Measurements from ENCODE around the gene DISP1.
"Not testable (repeated sequence)": the region's sequence is repeated elsewhere in the genome, so short reads cannot be mapped to it uniquely, and the experiment has no call there.

DISP1 gene

DNA sequence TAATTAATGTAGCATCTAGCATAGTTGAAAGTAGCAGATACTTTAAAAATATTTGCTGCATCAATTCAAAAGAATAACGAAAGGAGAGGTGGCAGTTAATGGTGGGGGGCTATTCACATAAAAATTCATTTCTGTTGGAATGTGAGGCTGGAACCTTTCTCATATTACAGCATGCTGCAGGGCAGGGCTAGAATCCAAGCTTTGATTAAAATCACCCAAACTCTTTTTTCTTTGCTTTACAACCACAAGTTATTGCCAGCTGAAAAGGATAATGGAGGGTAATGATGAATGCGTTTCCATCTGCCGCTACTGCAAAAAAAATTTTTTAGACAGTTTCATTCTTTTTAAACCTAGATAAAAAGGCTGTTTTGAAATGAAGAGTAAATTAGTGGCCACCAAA is 9.8 kb downstream of the DISP1 start:
- WGBS, 2 experiments (ENCODE audit: insufficient coverage in 2 of 2): 50% methylated on average over 1 of the region's 3 CpGs; no CpG with 5 or more reads in 1 of the 2 experiments
- H3K9me3 ChIP-seq (ENCODE audit: control insufficient read depth, low read length): no peaks in the 10 kb centered on the region
- H3K4me1 ChIP-seq (ENCODE audit: control insufficient read depth, insufficient read depth, low read length, poor library complexity, severe bottlenecking): peaks cover 7% of the 10 kb centered on the region

DNA sequence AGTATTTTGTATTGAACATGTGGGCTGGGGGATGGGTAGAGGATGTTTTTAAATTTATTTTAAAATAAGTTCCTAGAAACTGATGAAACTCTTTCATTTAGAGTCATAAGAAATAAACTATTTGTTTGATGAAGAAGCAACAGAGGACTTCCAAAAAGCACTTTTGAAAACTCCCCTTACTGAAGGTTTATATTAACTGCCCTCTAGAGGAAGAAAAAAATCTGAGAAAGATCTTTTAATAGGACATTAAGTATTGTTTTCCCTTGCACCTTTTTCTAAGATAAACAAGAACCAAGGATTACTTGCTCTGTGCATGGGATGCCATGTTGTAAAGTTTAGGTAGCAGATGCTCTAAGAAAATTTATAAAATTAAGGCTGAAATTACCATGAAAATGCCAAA is 14.1 kb downstream of the DISP1 start:
- Histone ChIP-seq H3K9me3 (ENCODE audit: control insufficient read depth, low read length) (no peaks in the 10 kb centered on the region), H3K27ac (ENCODE audit: low read depth, low read length, severe bottlenecking) (no peak overlapping the region), H3K36me3 (ENCODE audit: control insufficient read depth, insufficient read depth, low read length) (no peaks in the 10 kb centered on the region), H3K4me1 (ENCODE audit: control insufficient read depth, insufficient read depth, low read length, poor library complexity, severe bottlenecking) (peaks cover 7% of the 10 kb centered on the region), H3K4me3 (ENCODE audit: extremely low read depth, insufficient read depth, low read length, poor library complexity, severe bottlenecking) (no peak overlapping the region)

More for the DNA sequence above, 9.8 kb downstream of the DISP1 start:
- Histone ChIP-seq H3K36me3 (ENCODE audit: control insufficient read depth, insufficient read depth, low read length) (no peaks in the 10 kb centered on the region), H3K4me3 (ENCODE audit: extremely low read depth, insufficient read depth, low read length, poor library complexity, severe bottlenecking) (no peak overlapping the region), H3K27ac (ENCODE audit: low read depth, low read length, severe bottlenecking) (no peak overlapping the region)

DNA sequence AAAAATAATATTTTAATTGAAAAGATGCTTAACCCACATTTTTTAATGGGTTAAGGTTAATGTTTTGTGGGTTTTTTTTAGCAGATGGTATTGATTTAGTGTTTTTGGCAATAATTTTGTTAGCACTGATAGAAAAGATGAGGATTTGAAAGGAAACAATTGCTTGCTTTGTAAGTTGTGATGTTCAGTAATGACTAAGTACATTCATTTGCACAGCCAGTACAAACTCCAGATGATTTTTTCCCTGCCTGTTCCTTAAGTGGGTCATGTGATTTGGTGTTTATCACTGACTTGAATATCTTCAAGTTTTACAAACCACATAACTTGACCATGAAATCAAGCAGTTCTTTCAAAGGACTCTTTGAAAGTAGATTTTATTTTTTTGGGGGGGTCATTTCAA is 15.0 kb downstream of the DISP1 start:
- peaks cover 3% of the 10 kb centered on the region for H3K4me1 ChIP-seq (ENCODE audit: control insufficient read depth, insufficient read depth, low read length, poor library complexity, severe bottlenecking)
- no peak overlapping the region for H3K27ac ChIP-seq (ENCODE audit: low read depth, low read length, severe bottlenecking)
- no peak overlapping the region for H3K4me3 ChIP-seq (ENCODE audit: extremely low read depth, insufficient read depth, low read length, poor library complexity, severe bottlenecking)
- H3K36me3 ChIP-seq (ENCODE audit: control insufficient read depth, insufficient read depth, low read length): no peaks in the 10 kb centered on the region
- H3K9me3 ChIP-seq (ENCODE audit: control insufficient read depth, low read length): no peaks in the 10 kb centered on the region

DNA sequence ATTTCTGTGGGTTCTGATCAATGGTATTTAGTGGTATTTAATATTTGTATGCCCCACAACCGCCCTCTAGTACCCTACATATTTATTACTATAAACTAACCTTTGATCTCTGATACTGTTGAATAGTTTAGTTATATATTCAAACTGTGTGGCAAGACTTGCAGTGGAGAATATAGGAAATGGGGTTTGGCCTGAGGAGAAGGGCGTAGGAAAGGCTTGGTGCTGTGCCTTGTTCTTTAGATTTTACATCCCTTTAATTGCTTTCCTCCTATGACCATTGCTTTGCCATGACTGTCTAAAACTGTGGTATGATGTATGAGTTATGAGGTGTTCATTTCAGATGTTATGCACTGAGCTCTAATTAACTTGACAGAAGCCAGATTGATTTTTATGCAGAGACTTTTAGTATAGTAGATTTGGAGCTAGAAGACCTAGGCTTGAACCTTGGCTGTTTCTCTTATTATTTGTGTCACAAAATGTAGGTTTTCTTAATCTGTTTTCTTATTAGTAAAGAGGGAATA is 18.6 kb downstream of the DISP1 start:
- no peaks in the 10 kb centered on the region for H3K4me1 ChIP-seq (ENCODE audit: control insufficient read depth, insufficient read depth, low read length, poor library complexity, severe bottlenecking)
- H3K27ac ChIP-seq (ENCODE audit: low read depth, low read length, severe bottlenecking): no peak overlapping the region
- H3K36me3 ChIP-seq (ENCODE audit: control insufficient read depth, insufficient read depth, low read length): no peaks in the 10 kb centered on the region
- no CpG with 5 or more reads among the region's 2 CpGs for WGBS, 2 experiments (ENCODE audit: insufficient coverage in 2 of 2)
- no peak overlapping the region for H3K4me3 ChIP-seq (ENCODE audit: extremely low read depth, insufficient read depth, low read length, poor library complexity, severe bottlenecking)
- H3K9me3 ChIP-seq (ENCODE audit: control insufficient read depth, low read length): no peaks in the 10 kb centered on the region

DNA sequence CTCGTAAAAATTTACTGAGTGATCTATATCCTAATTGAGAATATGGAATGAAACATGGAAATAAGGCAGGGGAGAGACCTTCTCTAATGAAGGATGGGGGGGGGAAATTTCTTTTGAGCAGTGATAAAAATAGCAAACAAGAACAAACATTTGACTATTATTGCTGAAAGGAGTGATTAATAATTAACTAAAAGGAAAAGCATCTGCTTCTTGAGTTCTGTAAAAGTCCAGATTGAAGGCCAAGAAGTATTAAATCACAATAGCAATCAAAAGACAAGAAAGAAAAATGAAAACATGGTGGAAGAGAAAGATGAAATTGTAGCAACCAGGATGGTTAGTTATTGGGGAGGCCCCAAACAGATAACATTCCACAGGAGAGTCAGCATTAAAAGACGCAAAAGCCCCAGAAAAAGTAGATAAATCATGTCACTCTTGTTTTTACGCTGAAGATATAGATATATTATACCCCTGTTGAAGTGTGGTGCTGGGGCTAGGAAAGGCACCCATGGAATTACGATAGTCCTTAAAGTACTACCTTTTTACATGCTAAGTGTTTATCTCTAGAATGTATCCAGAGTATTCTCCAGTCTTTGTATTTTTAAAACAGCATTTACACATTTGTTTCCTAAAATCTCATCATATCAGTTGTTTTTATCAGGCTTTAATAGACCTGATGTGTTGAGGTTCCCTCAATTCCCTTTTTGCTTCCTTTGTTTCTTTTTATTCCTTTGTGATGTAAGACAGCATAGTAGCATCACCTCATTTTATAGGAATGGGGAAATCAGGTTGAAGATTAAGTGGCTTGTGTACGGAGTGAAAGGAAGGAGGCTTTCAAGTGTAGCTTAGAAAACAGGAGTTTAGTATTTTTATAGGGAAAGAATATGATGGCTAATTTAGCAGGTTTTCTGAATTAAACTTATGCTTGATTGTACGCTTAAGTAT is 28.9 kb downstream of the DISP1 start:
- 69% methylated on average over 2 of the region's 6 CpGs; no CpG with 5 or more reads in 1 of the 2 experiments for WGBS, 2 experiments (ENCODE audit: insufficient coverage in 2 of 2)
- H3K4me1 ChIP-seq (ENCODE audit: control insufficient read depth, insufficient read depth, low read length, poor library complexity, severe bottlenecking): no peaks in the 10 kb centered on the region
- no peaks in the 10 kb centered on the region for H3K9me3 ChIP-seq (ENCODE audit: control insufficient read depth, low read length)
- H3K27ac ChIP-seq (ENCODE audit: low read depth, low read length, severe bottlenecking): no peak overlapping the region
- no peak overlapping the region for H3K4me3 ChIP-seq (ENCODE audit: extremely low read depth, insufficient read depth, low read length, poor library complexity, severe bottlenecking)
- no peaks in the 10 kb centered on the region for H3K36me3 ChIP-seq (ENCODE audit: control insufficient read depth, insufficient read depth, low read length)

DNA sequence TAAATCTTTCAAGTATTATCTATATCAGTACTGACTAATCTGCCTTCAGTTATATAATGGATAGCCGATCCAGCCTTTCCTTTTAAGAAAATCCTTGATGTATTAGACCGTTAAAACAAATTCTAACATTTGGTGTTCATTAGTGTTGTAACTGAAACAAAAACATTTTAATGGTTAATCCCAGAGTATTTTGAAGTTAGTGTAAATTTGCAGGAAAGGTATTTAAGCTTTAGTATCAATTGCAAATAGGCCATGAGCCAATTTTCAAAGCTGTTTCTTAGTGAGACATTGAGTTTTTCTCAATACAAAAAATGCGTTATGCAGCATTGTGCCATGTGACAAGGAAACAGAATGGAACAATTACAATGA is 29.6 kb downstream of the DISP1 start:
- H3K4me3 ChIP-seq (ENCODE audit: extremely low read depth, insufficient read depth, low read length, poor library complexity, severe bottlenecking): no peak overlapping the region
- WGBS, 2 experiments (ENCODE audit: insufficient coverage in 2 of 2): 100% methylated on average over 1 of the region's 3 CpGs; no CpG with 5 or more reads in 1 of the 2 experiments
- H3K36me3 ChIP-seq (ENCODE audit: control insufficient read depth, insufficient read depth, low read length): no peaks in the 10 kb centered on the region
- no peaks in the 10 kb centered on the region for H3K9me3 ChIP-seq (ENCODE audit: control insufficient read depth, low read length)
- H3K27ac ChIP-seq (ENCODE audit: low read depth, low read length, severe bottlenecking): no peak overlapping the region
- H3K4me1 ChIP-seq (ENCODE audit: control insufficient read depth, insufficient read depth, low read length, poor library complexity, severe bottlenecking): no peaks in the 10 kb centered on the region

DNA sequence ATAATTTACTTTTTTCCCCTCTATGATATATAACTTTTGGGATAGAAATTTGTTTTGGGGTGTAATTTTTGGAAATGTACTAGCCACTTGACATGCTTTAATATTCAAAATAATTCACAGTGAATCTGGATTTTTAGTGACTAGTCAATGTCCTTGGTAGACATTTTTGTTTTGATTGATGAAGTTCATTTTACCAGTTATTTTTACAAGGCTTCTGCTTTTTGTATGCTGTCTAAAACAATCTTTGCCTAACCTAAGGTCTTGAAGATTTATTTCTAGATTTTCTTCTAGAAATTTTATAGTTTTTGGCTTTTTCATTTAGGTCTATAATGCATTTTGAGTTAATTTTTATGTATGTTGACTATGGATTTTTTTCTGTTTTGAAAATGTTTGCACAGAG is 30.9 kb downstream of the DISP1 start:
- Histone ChIP-seq H3K36me3 (ENCODE audit: control insufficient read depth, insufficient read depth, low read length) (no peaks in the 10 kb centered on the region), H3K4me1 (ENCODE audit: control insufficient read depth, insufficient read depth, low read length, poor library complexity, severe bottlenecking) (no peaks in the 10 kb centered on the region), H3K9me3 (ENCODE audit: control insufficient read depth, low read length) (no peaks in the 10 kb centered on the region), H3K4me3 (ENCODE audit: extremely low read depth, insufficient read depth, low read length, poor library complexity, severe bottlenecking) (no peak overlapping the region), H3K27ac (ENCODE audit: low read depth, low read length, severe bottlenecking) (no peak overlapping the region)

DNA sequence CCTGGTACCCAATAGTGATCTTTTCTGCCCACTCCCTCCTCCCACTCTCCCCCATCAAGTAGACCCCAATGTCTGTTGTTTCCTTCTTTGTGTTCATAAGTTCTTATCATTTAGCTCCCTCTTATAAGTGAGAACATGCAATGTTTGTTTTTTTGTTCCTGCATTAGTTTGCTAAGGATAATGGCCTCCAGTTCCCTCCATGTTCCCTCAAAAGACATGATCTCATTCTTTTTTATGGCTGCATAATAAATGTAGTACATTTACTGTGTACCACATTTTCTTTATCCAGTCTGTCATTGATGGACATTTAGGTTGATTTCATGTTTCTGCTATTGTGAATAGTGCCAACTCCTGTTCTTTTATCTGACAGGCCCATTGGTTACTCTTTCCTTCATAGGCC is 35.7 kb downstream of the DISP1 start:
- not testable (repeated sequence) for H3K4me1 ChIP-seq (ENCODE audit: control insufficient read depth, insufficient read depth, low read length, poor library complexity, severe bottlenecking); H3K4me3 ChIP-seq (ENCODE audit: extremely low read depth, insufficient read depth, low read length, poor library complexity, severe bottlenecking); H3K27ac ChIP-seq (ENCODE audit: low read depth, low read length, severe bottlenecking); H3K36me3 ChIP-seq (ENCODE audit: control insufficient read depth, insufficient read depth, low read length); H3K9me3 ChIP-seq (ENCODE audit: control insufficient read depth, low read length)

DNA sequence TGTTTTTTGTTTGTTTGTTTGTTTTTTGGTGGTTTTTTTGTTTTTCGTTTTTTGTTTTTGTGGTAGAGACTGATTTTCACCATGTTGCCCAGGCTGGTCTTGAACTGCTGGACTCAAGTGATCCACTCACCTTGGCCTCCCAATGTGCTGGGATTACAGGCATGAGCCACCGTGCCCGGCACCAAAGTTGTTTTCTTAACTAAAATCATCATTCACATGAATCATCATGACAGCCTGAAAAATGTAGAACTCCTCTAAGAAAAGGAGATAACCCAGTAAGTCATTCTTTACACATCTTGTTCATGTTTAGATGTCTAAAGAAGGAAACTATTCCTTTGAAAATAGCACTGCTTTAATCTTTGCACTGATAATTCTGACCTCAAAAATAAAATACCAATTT is 37.5 kb downstream of the DISP1 start:
- no peaks in the 10 kb centered on the region for H3K36me3 ChIP-seq (ENCODE audit: control insufficient read depth, insufficient read depth, low read length)
- no peak overlapping the region for H3K4me3 ChIP-seq (ENCODE audit: extremely low read depth, insufficient read depth, low read length, poor library complexity, severe bottlenecking)
- H3K9me3 ChIP-seq (ENCODE audit: control insufficient read depth, low read length): no peaks in the 10 kb centered on the region
- no peaks in the 10 kb centered on the region for H3K4me1 ChIP-seq (ENCODE audit: control insufficient read depth, insufficient read depth, low read length, poor library complexity, severe bottlenecking)
- no peak overlapping the region for H3K27ac ChIP-seq (ENCODE audit: low read depth, low read length, severe bottlenecking)
- 90 to 100% methylated on average over 1 to 2 of the region's 3 CpGs for WGBS, 2 experiments (ENCODE audit: insufficient coverage in 2 of 2)

DNA sequence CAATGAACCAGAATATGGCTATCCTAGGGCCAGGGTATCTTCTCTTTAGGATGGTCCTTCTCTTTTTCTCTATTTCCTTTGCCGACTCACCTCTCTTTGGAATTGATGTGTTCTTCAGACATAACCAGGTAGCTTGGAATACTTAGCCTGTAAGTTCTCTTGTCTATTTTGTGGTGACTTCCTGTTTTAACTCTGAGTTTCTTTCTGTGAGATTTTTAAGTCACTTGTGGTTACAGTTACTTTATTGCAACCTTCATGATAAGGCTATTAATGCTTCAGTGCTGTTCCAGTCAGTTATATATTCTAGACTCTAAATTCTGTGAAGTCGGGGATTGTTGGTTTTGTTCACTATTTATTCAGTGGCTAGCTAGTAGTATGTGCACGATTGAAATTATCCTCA is 46.2 kb downstream of the DISP1 start:
- no peak overlapping the region for H3K4me3 ChIP-seq (ENCODE audit: extremely low read depth, insufficient read depth, low read length, poor library complexity, severe bottlenecking)
- no CpG with 5 or more reads among the region's 3 CpGs for WGBS, 2 experiments (ENCODE audit: insufficient coverage in 2 of 2)
- no peak overlapping the region for H3K27ac ChIP-seq (ENCODE audit: low read depth, low read length, severe bottlenecking)
- no peaks in the 10 kb centered on the region for H3K4me1 ChIP-seq (ENCODE audit: control insufficient read depth, insufficient read depth, low read length, poor library complexity, severe bottlenecking)
- no peaks in the 10 kb centered on the region for H3K36me3 ChIP-seq (ENCODE audit: control insufficient read depth, insufficient read depth, low read length)
- H3K9me3 ChIP-seq (ENCODE audit: control insufficient read depth, low read length): no peaks in the 10 kb centered on the region

All from mesodermal cell (in vitro differentiated cells).